ENCODE measurements around the gene IFRD2. TPM values are rescaled to one million over a fixed set of nuclear protein-coding genes. Genes with fewer than 3 reads are reported as not detected.
A peak's percentile ranks its signal among the peaks of the same experiment; 100 is the strongest.

IFRD2 gene
- total and polyA plus RNA-seq, 2 experiments from 2014 or later: 80.8 to 91.5 TPM

GRCh38 chr3:50319894-50320625 is 27.8 kb upstream of the IFRD2 start:
- Mint-ChIP-seq H3K36me3 (ENCODE audit: low read depth) (peaks cover 56% of the 10 kb centered on the region), H3K4me3 (peak overlapping the region; percentile 86), H3K9me3 (no peaks in the 10 kb centered on the region), H3K27ac (0 out of 2 replicates have a peak overlapping the region, but pooled peaks have one; percentile 82), H3K27me3 (ENCODE audit: insufficient read depth, low read depth, poor library complexity) (peaks cover 15% of the 10 kb centered on the region), H3K4me1 (peaks cover 43% of the 10 kb centered on the region)
- H3K4me2 ChIP-seq: peak overlapping the region; percentile 99
- H3K4me3 ChIP-seq: peak overlapping the region; percentile 97
- peaks cover 5% of the 10 kb centered on the region; the same call in 1 of the 2 replicates for H4K20me1 ChIP-seq (replicated peaks; ENCODE audit: insufficient read depth)
- peak overlapping the region; percentile 100 for H3K27ac ChIP-seq (ENCODE audit: low read depth)
- peaks cover 20% of the 10 kb centered on the region; the same call in 1 of the 2 replicates for H3F3A ChIP-seq (replicated peaks; ENCODE audit: low read depth)
- H3K27me3 ChIP-seq (ENCODE audit: insufficient read depth): no peaks in the 10 kb centered on the region
- peaks cover 26% of the 10 kb centered on the region for H3K79me2 ChIP-seq (replicated peaks; ENCODE audit: insufficient read depth)
- peaks cover 15% of the 10 kb centered on the region for H3K4me1 ChIP-seq (ENCODE audit: insufficient read depth)
- ATAC-seq (no peak), DNase-seq (ENCODE audit: low spot score) (no peak)
- H3K9me2 ChIP-seq (ENCODE audit: insufficient read depth): no peaks in the 10 kb centered on the region
- H3K36me3 ChIP-seq (ENCODE audit: insufficient read depth): peaks cover 8% of the 10 kb centered on the region
- no peak for TF ChIP-seq ETS1 (IDR thresholded peaks at IDR 0.05)
- TF ChIP-seq CTCF (conservative IDR thresholded peaks at IDR 0.05; ENCODE audit: low read depth in 2 of 2): peak in 1 of 2 experiments; percentile 27; a peak in 2 of 4 replicates
- H2AFZ ChIP-seq: no peak overlapping the region

GRCh38 chr3:50319181-50319893 is 27.1 kb upstream of the IFRD2 start:
- no peak for TF ChIP-seq JUNB (IDR thresholded peaks at IDR 0.05; ENCODE audit: unreplicated experiment)
- TF ChIP-seq REST (IDR thresholded peaks at IDR 0.05; ENCODE audit: unreplicated experiment): no peak
- no peak for TF ChIP-seq CTCF (conservative IDR thresholded peaks at IDR 0.05; ENCODE audit: low read depth in 2 of 2)
- TF ChIP-seq STAT1 (IDR thresholded peaks at IDR 0.05; ENCODE audit: unreplicated experiment): no peak
- TF ChIP-seq EZH2phosphoT487 (IDR thresholded peaks at IDR 0.05; ENCODE audit: unreplicated experiment): no peak
- TF ChIP-seq EZH2 (IDR thresholded peaks at IDR 0.05; ENCODE audit: low read depth, unreplicated experiment): no peak
- TF ChIP-seq NANOG (IDR thresholded peaks at IDR 0.05; ENCODE audit: borderline replicate concordance): no peak
- TF ChIP-seq ZNF114 (CRISPR knock-in tag; IDR thresholded peaks at IDR 0.05): no peak
- no peak for TF ChIP-seq ZNF331 (CRISPR knock-in tag; IDR thresholded peaks at IDR 0.05; ENCODE audit: low read depth)
- no peak for TF ChIP-seq POLR2AphosphoS5 (IDR thresholded peaks at IDR 0.05; ENCODE audit: low read depth)
- no peak for TF ChIP-seq CREB1 (CRISPR knock-in tag; IDR thresholded peaks at IDR 0.05; ENCODE audit: low read depth)
- Mint-ChIP-seq H3K27me3 (ENCODE audit: insufficient read depth, low read depth, poor library complexity) (peaks cover 10% of the 10 kb centered on the region), H3K27ac (no peak overlapping the region), H3K4me3 (peak overlapping the region; percentile 86), H3K36me3 (ENCODE audit: low read depth) (peaks cover 52% of the 10 kb centered on the region), H3K9me3 (0 out of 3 replicates have a peak, but pooled peaks cover under 1% of the 10 kb centered on the region), H3K4me1 (peaks cover 37% of the 10 kb centered on the region)
- no peak overlapping the region for H3K27ac ChIP-seq (ENCODE audit: low read depth)
- H3K4me1 ChIP-seq (ENCODE audit: insufficient read depth): peaks cover 15% of the 10 kb centered on the region
- DNase-seq (ENCODE audit: low spot score): no peak
- ATAC-seq: no peak
- H3K36me3 ChIP-seq (ENCODE audit: insufficient read depth): peaks cover 8% of the 10 kb centered on the region
- H3K79me2 ChIP-seq (replicated peaks; ENCODE audit: insufficient read depth): peaks cover 26% of the 10 kb centered on the region
- H3F3A ChIP-seq (replicated peaks; ENCODE audit: low read depth): peaks cover 21% of the 10 kb centered on the region; the same call in 1 of the 2 replicates
- no peaks in the 10 kb centered on the region for H3K9me2 ChIP-seq (ENCODE audit: insufficient read depth)
- no peak overlapping the region for H2AFZ ChIP-seq
- H3K27me3 ChIP-seq (ENCODE audit: insufficient read depth): no peaks in the 10 kb centered on the region
- H4K20me1 ChIP-seq (replicated peaks; ENCODE audit: insufficient read depth): peaks cover 5% of the 10 kb centered on the region; the same call in 1 of the 2 replicates
- no peak overlapping the region for H3K4me3 ChIP-seq
- no peak overlapping the region for H3K4me2 ChIP-seq

Data from GM23338 (cell line).